ENCODE measurements around the gene HYLS1. TPM values are rescaled to one million over a fixed set of nuclear protein-coding genes. Genes with fewer than 3 reads are reported as not detected.
"Not testable (repeated sequence)": the region's sequence is repeated elsewhere in the genome, so short reads cannot be mapped to it uniquely, and the experiment has no call there.

The HYLS1 gene, protein sequence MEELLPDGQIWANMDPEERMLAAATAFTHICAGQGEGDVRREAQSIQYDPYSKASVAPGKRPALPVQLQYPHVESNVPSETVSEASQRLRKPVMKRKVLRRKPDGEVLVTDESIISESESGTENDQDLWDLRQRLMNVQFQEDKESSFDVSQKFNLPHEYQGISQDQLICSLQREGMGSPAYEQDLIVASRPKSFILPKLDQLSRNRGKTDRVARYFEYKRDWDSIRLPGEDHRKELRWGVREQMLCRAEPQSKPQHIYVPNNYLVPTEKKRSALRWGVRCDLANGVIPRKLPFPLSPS
- 1.5 TPM for polyA plus RNA-seq (2013)

DNA sequence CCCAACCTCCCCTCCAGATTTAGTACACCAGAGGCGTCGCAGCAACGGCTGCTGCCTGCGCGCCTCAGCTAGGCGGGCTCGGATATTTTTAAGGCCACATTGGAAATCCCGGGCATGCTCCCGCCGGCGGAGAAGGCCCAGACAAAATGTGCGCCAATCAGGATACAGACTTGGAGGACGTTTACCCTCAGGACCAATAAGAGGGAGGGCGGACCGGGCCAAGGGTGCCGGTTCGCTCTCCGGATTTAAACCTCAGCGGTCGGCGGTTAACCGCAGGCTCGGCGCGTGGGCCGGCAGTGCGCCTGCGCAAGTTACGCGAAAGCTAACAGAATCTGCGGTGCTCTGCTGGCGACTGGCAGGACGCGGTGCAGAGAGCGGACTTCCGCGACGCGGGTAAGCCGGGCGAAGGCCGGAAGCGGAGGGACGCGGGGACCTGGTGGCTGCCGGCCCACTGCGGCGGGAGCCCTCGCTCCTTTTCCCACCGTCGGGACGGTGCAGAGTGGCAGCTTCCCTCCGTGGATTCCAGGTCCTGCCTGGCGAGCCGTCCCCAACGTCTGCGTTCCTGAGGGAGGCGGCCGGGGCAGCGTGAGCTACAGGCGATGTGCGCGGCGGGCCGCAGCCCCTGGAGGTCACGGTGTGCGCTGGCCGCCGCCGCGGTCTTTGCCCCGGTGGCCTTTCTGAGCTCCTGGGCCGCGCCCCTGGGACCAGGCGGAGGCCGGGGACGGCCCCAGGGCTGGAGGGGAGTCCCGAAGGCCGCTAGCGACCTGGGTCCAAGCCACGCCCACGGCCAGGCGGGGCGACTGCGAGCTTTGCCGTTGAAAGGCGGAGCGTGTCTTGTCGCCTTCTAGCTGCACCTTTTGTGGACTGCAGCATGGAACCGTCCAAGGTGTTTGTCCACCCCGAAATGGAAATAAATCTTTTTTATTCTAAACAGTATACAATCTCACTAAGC, at the start of gene HYLS1:
HYLS1 (plus strand) TSS at position 296 of the 952 bp plus-strand sequence. CDS start 11,701 bp downstream, outside the sequence.
- CTCF ChIA-PET: interaction anchor here (1.2 to 2.2 kb wide), 4 partner anchors 8 to 16 kb away, joined by 3 to 9 read pairs (median 4); partner anchors contain the start of gene PUS3
- WGBS (ENCODE audit: insufficient coverage): under 1% methylated on average over 75 of the region's 91 CpGs
- POLR2A ChIA-PET: interaction anchor here (0.5 to 1.7 kb wide), 3 partner anchors 9 to 381 kb away, joined by 3 to 9 read pairs (median 3); partner anchors contain the start of genes FOXRED1 and PUS3
- peaks cover 6 to 18% (median 16%) of the 10 kb centered on the region in 4 experiments for H3K4me1 ChIP-seq (ENCODE audit: control extremely low read depth in 1 of 4, control insufficient read depth in 4 of 4, insufficient read depth in 4 of 4, low read length in 3 of 4)
- peaks cover 0 to 10% (median 0%) of the 10 kb centered on the region in 5 experiments for H3K27me3 ChIP-seq (replicated peaks in 2 of 5; ENCODE audit: control insufficient read depth in 4 of 5, insufficient read depth in 5 of 5, low read length in 4 of 5)
- H3K9me3 ChIP-seq (ENCODE audit: control extremely low read depth in 1 of 5, control insufficient read depth in 4 of 5, insufficient read depth in 2 of 5, low read depth in 1 of 5, low read length in 4 of 5): no peaks in the 10 kb centered on the region
- peak; percentile 95 to 98 (median 98) for DNase-seq
- H3K36me3 ChIP-seq (ENCODE audit: control insufficient read depth in 4 of 4, insufficient read depth in 4 of 4, low read length in 3 of 4): peaks cover 2 to 4% (median 3%) of the 10 kb centered on the region in 4 experiments
- peak within 1 kb of the TSS in 1 of 2 experiments; percentile 49 for H3K27ac ChIP-seq (ENCODE audit: insufficient read depth in 1 of 2, low read depth in 1 of 2, low read length in 2 of 2, poor library complexity in 1 of 2, severe bottlenecking in 2 of 2)
- H3K4me3 ChIP-seq (ENCODE audit: control insufficient read depth in 1 of 7, extremely low read depth in 1 of 7, insufficient read depth in 4 of 7, low read depth in 2 of 7, low read length in 6 of 7): peak within 1 kb of the TSS; percentile 68 to 86 (median 79)

DNA sequence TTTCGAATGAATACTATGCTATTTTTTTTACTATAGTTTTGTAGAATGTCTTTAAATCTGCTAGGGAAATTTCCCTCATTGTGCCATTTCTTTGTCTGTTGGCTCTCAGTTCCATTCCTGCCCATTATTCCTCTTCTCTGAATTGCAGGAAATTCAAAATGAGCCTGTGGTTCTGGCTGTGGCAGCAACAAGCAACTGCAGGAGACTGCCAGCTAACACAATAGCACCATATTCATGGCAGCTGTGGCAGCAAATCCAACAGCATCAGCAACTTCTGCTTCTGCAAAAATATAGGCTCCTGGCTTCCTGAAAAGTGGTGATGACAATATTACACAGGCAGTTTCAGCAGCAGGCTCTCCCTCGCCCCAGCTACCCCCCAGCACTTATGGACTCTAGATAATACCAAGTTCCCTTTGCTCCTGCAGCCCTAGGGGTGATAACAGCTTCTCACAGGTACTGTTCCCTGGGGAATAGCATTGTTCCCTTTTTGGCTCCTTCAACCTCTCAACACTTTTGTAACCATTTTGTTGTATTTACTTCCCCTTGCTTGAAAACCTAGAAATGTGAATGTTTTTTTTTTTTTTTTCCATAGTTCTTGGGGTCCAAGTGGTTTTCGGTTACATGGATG, 45.0 kb upstream of the HYLS1 start:
- 55% methylated on average over 2 of the region's 3 CpGs for WGBS (ENCODE audit: insufficient coverage)
- ChIA-PET POLR2A (interaction anchor here (0.6 kb wide), 1 partner anchor 460 kb away, joined by 4 read pairs; no protein-coding TSS in a partner anchor), CTCF (no interaction called here)

DNA sequence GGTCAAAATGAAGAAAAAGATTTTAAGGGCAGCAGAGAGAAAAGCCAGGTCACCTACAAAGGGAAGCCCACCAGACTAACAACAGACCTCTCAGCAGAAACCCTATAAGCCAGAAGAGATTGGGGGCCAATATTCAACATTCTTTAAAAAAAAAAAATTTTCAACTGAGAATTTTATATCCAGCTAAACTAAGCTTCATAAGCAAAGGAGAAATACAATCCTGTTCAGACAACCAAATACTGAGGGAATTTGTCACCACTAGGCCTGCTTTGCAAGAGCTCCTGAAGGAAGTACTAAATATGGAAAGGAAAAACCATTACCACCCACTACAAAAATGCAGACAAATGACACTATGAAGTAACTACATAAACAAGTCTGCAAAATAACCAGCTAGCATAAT, 41.3 kb upstream of the HYLS1 start:
- ChIA-PET POLR2A (no interaction called here), CTCF (no interaction called here)
- no peak for DNase-seq

More for the DNA sequence above, 45.0 kb upstream of the HYLS1 start:
- no peak overlapping the region for H3K4me3 ChIP-seq (ENCODE audit: control insufficient read depth in 1 of 7, extremely low read depth in 1 of 7, insufficient read depth in 4 of 7, low read depth in 2 of 7, low read length in 6 of 7)
- H3K36me3 ChIP-seq (ENCODE audit: control insufficient read depth in 4 of 4, insufficient read depth in 4 of 4, low read length in 3 of 4): no peaks in the 10 kb centered on the region
- DNase-seq: peak in 2 of 3 donors; percentile 8 to 41
- no peak overlapping the region for H3K27ac ChIP-seq (ENCODE audit: insufficient read depth in 1 of 2, low read depth in 1 of 2, low read length in 2 of 2, poor library complexity in 1 of 2, severe bottlenecking in 2 of 2)
- peaks cover 4 to 22% (median 9%) of the 10 kb centered on the region in 5 experiments for H3K9me3 ChIP-seq (ENCODE audit: control extremely low read depth in 1 of 5, control insufficient read depth in 4 of 5, insufficient read depth in 2 of 5, low read depth in 1 of 5, low read length in 4 of 5)
- no peaks in the 10 kb centered on the region for H3K4me1 ChIP-seq (ENCODE audit: control extremely low read depth in 1 of 4, control insufficient read depth in 4 of 4, insufficient read depth in 4 of 4, low read length in 3 of 4)
- H3K27me3 ChIP-seq (replicated peaks in 2 of 5; ENCODE audit: control insufficient read depth in 4 of 5, insufficient read depth in 5 of 5, low read length in 4 of 5): no peaks in the 10 kb centered on the region

DNA sequence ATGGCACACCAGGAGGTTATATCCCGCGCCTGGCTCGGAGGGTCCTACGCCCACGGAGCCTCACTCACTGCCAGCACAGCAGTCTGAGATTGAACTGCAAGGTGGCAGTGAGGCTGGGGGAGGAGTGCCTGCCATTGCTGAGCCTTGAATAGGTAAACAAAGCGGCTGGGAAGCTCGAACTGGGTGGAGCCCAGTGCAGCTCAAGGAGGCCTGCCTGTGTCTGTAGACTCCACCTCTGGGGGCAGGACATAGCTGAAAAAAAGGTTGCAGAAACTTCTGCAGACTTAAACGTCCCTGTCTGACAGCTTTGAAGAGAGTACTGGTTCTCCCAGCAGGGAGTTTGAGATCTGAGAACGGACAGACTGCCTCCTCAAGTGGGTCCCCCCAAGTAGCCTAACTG, 29.8 kb upstream of the HYLS1 start:
- DNase-seq; H3K27ac ChIP-seq (ENCODE audit: insufficient read depth in 1 of 2, low read depth in 1 of 2, low read length in 2 of 2, poor library complexity in 1 of 2, severe bottlenecking in 2 of 2); H3K36me3 ChIP-seq (ENCODE audit: control insufficient read depth in 4 of 4, insufficient read depth in 4 of 4, low read length in 3 of 4); H3K4me1 ChIP-seq (ENCODE audit: control extremely low read depth in 1 of 4, control insufficient read depth in 4 of 4, insufficient read depth in 4 of 4, low read length in 3 of 4); CTCF ChIA-PET; H3K9me3 ChIP-seq (ENCODE audit: control extremely low read depth in 1 of 5, control insufficient read depth in 4 of 5, insufficient read depth in 2 of 5, low read depth in 1 of 5, low read length in 4 of 5); H3K4me3 ChIP-seq (ENCODE audit: control insufficient read depth in 1 of 7, extremely low read depth in 1 of 7, insufficient read depth in 4 of 7, low read depth in 2 of 7, low read length in 6 of 7); POLR2A ChIA-PET; H3K27me3 ChIP-seq (replicated peaks in 2 of 5; ENCODE audit: control insufficient read depth in 4 of 5, insufficient read depth in 5 of 5, low read length in 4 of 5): not testable (repeated sequence)
- WGBS (ENCODE audit: insufficient coverage): 95% methylated on average over 6 of the region's 9 CpGs

More for the DNA sequence above, 41.3 kb upstream of the HYLS1 start:
- no peak overlapping the region for H3K4me3 ChIP-seq (ENCODE audit: control insufficient read depth in 1 of 7, extremely low read depth in 1 of 7, insufficient read depth in 4 of 7, low read depth in 2 of 7, low read length in 6 of 7)
- H3K4me1 ChIP-seq (ENCODE audit: control extremely low read depth in 1 of 4, control insufficient read depth in 4 of 4, insufficient read depth in 4 of 4, low read length in 3 of 4): no peaks in the 10 kb centered on the region
- no peaks in the 10 kb centered on the region for H3K27me3 ChIP-seq (replicated peaks in 2 of 5; ENCODE audit: control insufficient read depth in 4 of 5, insufficient read depth in 5 of 5, low read length in 4 of 5)
- H3K36me3 ChIP-seq (ENCODE audit: control insufficient read depth in 4 of 4, insufficient read depth in 4 of 4, low read length in 3 of 4): no peaks in the 10 kb centered on the region
- peaks cover 4 to 22% (median 9%) of the 10 kb centered on the region in 5 experiments for H3K9me3 ChIP-seq (ENCODE audit: control extremely low read depth in 1 of 5, control insufficient read depth in 4 of 5, insufficient read depth in 2 of 5, low read depth in 1 of 5, low read length in 4 of 5)
- no peak overlapping the region for H3K27ac ChIP-seq (ENCODE audit: insufficient read depth in 1 of 2, low read depth in 1 of 2, low read length in 2 of 2, poor library complexity in 1 of 2, severe bottlenecking in 2 of 2)

DNA sequence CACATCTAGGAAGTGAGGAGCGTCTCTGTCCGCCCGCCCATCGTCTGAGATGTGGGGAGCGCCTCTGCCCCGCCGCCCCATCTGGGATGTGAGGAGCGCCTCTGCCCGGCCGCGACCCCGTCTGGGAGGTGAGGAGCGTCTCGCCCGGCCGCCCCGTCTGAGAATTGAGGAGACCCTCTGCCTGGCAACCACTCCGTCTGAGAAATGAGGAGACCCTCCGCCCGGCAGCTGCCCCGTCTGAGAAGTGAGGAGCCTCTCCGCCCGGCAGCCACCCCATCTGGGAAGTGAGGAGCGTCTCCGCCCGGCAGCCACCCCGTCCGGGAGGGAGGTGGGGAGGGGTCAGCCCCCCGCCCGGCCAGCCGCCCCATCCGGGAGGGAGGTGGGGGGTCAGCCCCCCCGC, 24.7 kb upstream of the HYLS1 start:
- H3K4me1 ChIP-seq (ENCODE audit: control extremely low read depth in 1 of 4, control insufficient read depth in 4 of 4, insufficient read depth in 4 of 4, low read length in 3 of 4); POLR2A ChIA-PET; H3K4me3 ChIP-seq (ENCODE audit: control insufficient read depth in 1 of 7, extremely low read depth in 1 of 7, insufficient read depth in 4 of 7, low read depth in 2 of 7, low read length in 6 of 7); H3K27me3 ChIP-seq (replicated peaks in 2 of 5; ENCODE audit: control insufficient read depth in 4 of 5, insufficient read depth in 5 of 5, low read length in 4 of 5); DNase-seq; H3K36me3 ChIP-seq (ENCODE audit: control insufficient read depth in 4 of 4, insufficient read depth in 4 of 4, low read length in 3 of 4); H3K9me3 ChIP-seq (ENCODE audit: control extremely low read depth in 1 of 5, control insufficient read depth in 4 of 5, insufficient read depth in 2 of 5, low read depth in 1 of 5, low read length in 4 of 5); H3K27ac ChIP-seq (ENCODE audit: insufficient read depth in 1 of 2, low read depth in 1 of 2, low read length in 2 of 2, poor library complexity in 1 of 2, severe bottlenecking in 2 of 2); CTCF ChIA-PET: not testable (repeated sequence)
- WGBS (ENCODE audit: insufficient coverage): 100% methylated on average over 5 of the region's 33 CpGs

DNA sequence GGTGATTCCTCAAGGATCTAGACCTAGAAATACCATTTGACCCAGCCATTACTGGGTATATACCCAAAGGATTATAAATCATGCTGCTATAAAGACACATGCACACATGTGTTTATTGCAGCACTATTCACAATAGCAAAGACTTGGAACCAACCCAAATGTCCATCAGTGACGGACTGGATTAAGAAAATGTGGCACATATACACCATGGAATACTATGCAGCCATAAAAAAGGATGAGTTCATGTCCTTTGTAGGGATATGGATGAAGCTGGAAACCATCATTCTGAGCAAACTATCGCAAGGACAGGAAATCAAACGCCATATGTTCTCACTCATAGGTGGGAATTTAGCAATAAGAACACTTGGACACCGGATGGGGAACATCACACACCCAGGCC, 22.1 kb upstream of the HYLS1 start:
- H3K27ac ChIP-seq (ENCODE audit: insufficient read depth in 1 of 2, low read depth in 1 of 2, low read length in 2 of 2, poor library complexity in 1 of 2, severe bottlenecking in 2 of 2); POLR2A ChIA-PET; H3K27me3 ChIP-seq (replicated peaks in 2 of 5; ENCODE audit: control insufficient read depth in 4 of 5, insufficient read depth in 5 of 5, low read length in 4 of 5); CTCF ChIA-PET; H3K4me3 ChIP-seq (ENCODE audit: control insufficient read depth in 1 of 7, extremely low read depth in 1 of 7, insufficient read depth in 4 of 7, low read depth in 2 of 7, low read length in 6 of 7); H3K9me3 ChIP-seq (ENCODE audit: control extremely low read depth in 1 of 5, control insufficient read depth in 4 of 5, insufficient read depth in 2 of 5, low read depth in 1 of 5, low read length in 4 of 5); H3K4me1 ChIP-seq (ENCODE audit: control extremely low read depth in 1 of 4, control insufficient read depth in 4 of 4, insufficient read depth in 4 of 4, low read length in 3 of 4); H3K36me3 ChIP-seq (ENCODE audit: control insufficient read depth in 4 of 4, insufficient read depth in 4 of 4, low read length in 3 of 4); DNase-seq: not testable (repeated sequence)
- 100% methylated on average over 2 of the region's 4 CpGs for WGBS (ENCODE audit: insufficient coverage)

Data from common myeloid progenitor, CD34-positive (primary cell).